Stimulated activated CD4-positive, alpha-beta T cell treated with anti-CD3 and anti-CD28 coated beads, Interleukin-12 subunit alpha, Interleukin-12 subunit beta, amount 100 ng/mL, for 4 hours (primary cell): ENCODE results near the gene UNC80.
"Not testable (repeated sequence)": the region's sequence is repeated elsewhere in the genome, so short reads cannot be mapped to it uniquely, and the experiment has no call there.

Experiments used
- DNase-seq: peaks from one replicate; pipeline ENCODE4 v3.0.0-alpha.2; 2020

The UNC80 gene

GRCh38 chr2:209771474-209772289 lies at the start of gene UNC80:
Gene UNC80, plus strand, starts transcription at chr2:209771832. Its CDS starts 241 bp downstream, at chr2:209772073.
- DNase-seq = peak; percentile 1

- DNase-seq = no peak
These were observed 45.3 kb upstream of the UNC80 start for GRCh38 chr2:209726311-209726710.

- no peak for DNase-seq
These were observed 44.6 kb upstream of the UNC80 start for GRCh38 chr2:209727077-209727476.

GRCh38 chr2:209734805-209735204 lies 36.8 kb upstream of the UNC80 start:
- no peak for DNase-seq

- DNase-seq = no peak
These were observed 29.7 kb upstream of the UNC80 start for GRCh38 chr2:209741953-209742352.

GRCh38 chr2:209753020-209753419 lies 18.6 kb upstream of the UNC80 start:
- no peak for DNase-seq

- no peak for DNase-seq
These were observed 14.5 kb upstream of the UNC80 start for GRCh38 chr2:209757163-209757562.

GRCh38 chr2:209761566-209761965 lies 10.1 kb upstream of the UNC80 start:
- DNase-seq = no peak

GRCh38 chr2:209762563-209762962 lies 9.1 kb upstream of the UNC80 start:
- DNase-seq = no peak

- DNase-seq = no peak
These were observed 8.5 kb upstream of the UNC80 start for GRCh38 chr2:209763106-209763505.

GRCh38 chr2:209766613-209767012 lies 5.0 kb upstream of the UNC80 start:
- DNase-seq = no peak

- DNase-seq = no peak
These were observed 4.3 kb upstream of the UNC80 start for GRCh38 chr2:209767316-209767715.

- DNase-seq = no peak
These were observed 3.1 kb upstream of the UNC80 start for GRCh38 chr2:209768557-209768956.

- no peak for DNase-seq
These were observed 656 bp downstream of the UNC80 start for GRCh38 chr2:209772290-209772685.

- DNase-seq = no peak
These were observed 1.7 kb downstream of the UNC80 start for GRCh38 chr2:209773377-209773776.

GRCh38 chr2:209787416-209787815 lies 15.8 kb downstream of the UNC80 start:
- DNase-seq = no peak

GRCh38 chr2:209788925-209789324 lies 17.3 kb downstream of the UNC80 start:
- no peak for DNase-seq

- no peak for DNase-seq
These were observed 18.6 kb downstream of the UNC80 start for GRCh38 chr2:209790066-209790728.

- DNase-seq = no peak
These were observed 19.5 kb downstream of the UNC80 start for GRCh38 chr2:209791151-209791550.

- DNase-seq = not testable (repeated sequence)
These were observed 23.8 kb downstream of the UNC80 start for GRCh38 chr2:209795425-209795824.

GRCh38 chr2:209805351-209805750 lies 33.7 kb downstream of the UNC80 start:
- DNase-seq = no peak

GRCh38 chr2:209806318-209806717 lies 34.7 kb downstream of the UNC80 start:
- DNase-seq = no peak

GRCh38 chr2:209808521-209808920 lies 36.9 kb downstream of the UNC80 start:
- no peak for DNase-seq

GRCh38 chr2:209809256-209809655 lies 37.6 kb downstream of the UNC80 start:
- DNase-seq = no peak
